GM12878 (cell line): ENCODE results near the gene TGFBI.

Source experiments
- CBFB ChIP-seq: IDR thresholded peaks from 2 replicates; pipeline ENCODE4 v1.6.1; 2016; ENCODE audit warnings: antibody characterized with exemption, low read depth
- JUND ChIP-seq: IDR thresholded peaks from 2 replicates; pipeline ENCODE4 v1.6.1; 2012; ENCODE audit warnings: low read depth, mild to moderate bottlenecking, low read length, improper control_type of control experiment, moderate library complexity
- POLR2A ChIP-seq: IDR thresholded peaks from 2 replicates; pipeline ENCODE4 v1.6.1; 2011; ENCODE audit warnings: low read depth, mild to moderate bottlenecking, low read length
- SIX5 ChIP-seq: IDR thresholded peaks from 2 replicates; pipeline ENCODE4 v1.6.1; 2011; ENCODE audit warnings: mild to moderate bottlenecking, low read depth, low read length, moderate library complexity; ENCODE audit not compliant: severe bottlenecking

- TF ChIP-seq SIX5, result no peak
- no peak for TF ChIP-seq POLR2A
- no peak for TF ChIP-seq CBFB
- no peak for TF ChIP-seq JUND
These were observed 1.5 kb downstream of the TGFBI start for GRCh38 chr5:136030252-136030651.
